Caco-2 (cell line): ENCODE measurements around the gene ZEB2. TPM values are rescaled to one million over a fixed set of nuclear protein-coding genes. Genes with fewer than 3 reads are reported as not detected.

Experiments used
- BruUV-seq: library from RNA; stranded (reverse); fragments of 400-500 nt; replicated peaks from 2 replicates; lab custom pipeline; 2021; lab: Mats Ljungman, UMichigan
- CTCF ChIA-PET: fragments of 300-600 bp; sonication (Branson Sonifier 250); formaldehyde crosslinking; loops from one replicate; lab custom pipeline; 2022; ENCODE audit warnings: antibody characterized with exemption; lab: Charles Lee
- POLR2A ChIA-PET: fragments of 300-600 bp; sonication (Branson Sonifier 250); formaldehyde crosslinking; loops from one replicate; lab custom pipeline; 2022; ENCODE audit warnings: antibody characterized with exemption; lab: Charles Lee
- DNase-seq, 2 experiments: peaks; one replicate each; pipeline versions ENCODE4 v3.0.0 to v3.0.0-alpha.2; 2020 to 2022
- H3K27me3 ChIP-seq: replicated peaks from 2 replicates; pipeline ENCODE4 v1.6.0; 2011; ENCODE audit warnings: low read length; ENCODE audit not compliant: control insufficient read depth, insufficient read depth
- H3K36me3 ChIP-seq: 2 replicates; pipeline ENCODE4 v1.5.1; 2011; ENCODE audit warnings: low read length; ENCODE audit not compliant: control insufficient read depth, insufficient read depth
- H3K4me1 ChIP-seq: fragments of 250-450 bp; sonication (Bioruptor Pico); 2 replicates; pipeline ENCODE4 v1.5.1; 2020; ENCODE audit warnings: mild to moderate bottlenecking
- H3K4me3 ChIP-seq: 2 replicates; pipeline ENCODE4 v1.5.1; 2011; ENCODE audit warnings: low read depth, mild to moderate bottlenecking, control low read depth, low read length
- H3K9me3 ChIP-seq: fragments of 250-450 bp; sonication (Bioruptor Pico); 2 replicates; pipeline ENCODE4 v1.5.1; 2020; ENCODE audit warnings: mild to moderate bottlenecking, moderate library complexity
- H3K27ac Mint-ChIP-seq: one replicate; pipeline ENCODE4 v1.8.0; 2022; ENCODE audit warnings: mixed read lengths; ENCODE audit not compliant: unreplicated experiment
- H3K27me3 Mint-ChIP-seq: one replicate; pipeline ENCODE4 v1.8.0; 2022; ENCODE audit warnings: mixed read lengths; ENCODE audit not compliant: insufficient read depth, unreplicated experiment
- H3K36me3 Mint-ChIP-seq: one replicate; pipeline ENCODE4 v1.8.0; 2022; ENCODE audit warnings: mild to moderate bottlenecking, mixed read lengths; ENCODE audit not compliant: insufficient read depth, unreplicated experiment
- H3K4me1 Mint-ChIP-seq: one replicate; pipeline ENCODE4 v1.8.0; 2022; ENCODE audit warnings: low read depth, mixed read lengths; ENCODE audit not compliant: unreplicated experiment
- H3K4me3 Mint-ChIP-seq: one replicate; pipeline ENCODE4 v1.8.0; 2022; ENCODE audit warnings: mild to moderate bottlenecking, moderate library complexity, mixed read lengths; ENCODE audit not compliant: unreplicated experiment
- H3K9me3 Mint-ChIP-seq: one replicate; pipeline ENCODE4 v1.8.0; 2022; ENCODE audit warnings: mixed read lengths; ENCODE audit not compliant: unreplicated experiment
- CTCF ChIP-seq, 2 experiments: fragments of 200-600 bp in 1 of 2; IDR thresholded peaks; 1 replicate in 1 of 2; 2 replicates in 1 of 2; pipeline versions ENCODE4 v1.5.1 to v1.8.0; 2011 to 2022; ENCODE audit warnings: antibody characterized with exemption in 1 of 2, control low read depth in 1 of 2, inconsistent platforms in 1 of 2, low read depth in 1 of 2, low read length in 1 of 2, mild to moderate bottlenecking in 1 of 2, moderate library complexity in 1 of 2; ENCODE audit not compliant: insufficient read depth in 1 of 2, severe bottlenecking in 1 of 2, unreplicated experiment in 1 of 2
- intact Hi-C: fragments of 100-400 bp; cut with micrococcal nuclease; formaldehyde crosslinking; loops from one replicate; pipeline ENCODE4 v1.10.0; 2022; ENCODE audit not compliant: unreplicated experiment
- total RNA-seq: library from RNA; stranded (reverse); gene quantifications from 2 replicates; pipeline ENCODE4 v1.2.3, GENCODE V29; 2022

The ZEB2 gene
- total RNA-seq, 1 experiment from 2014 or later: not detected

- H3K36me3 ChIP-seq: no peaks in the 10 kb centered on the region
- DNase-seq: no peak
- no peak overlapping the region for H3K4me3 ChIP-seq
- Mint-ChIP-seq H3K27me3 (peaks cover 12% of the 10 kb centered on the region), H3K36me3 (no peaks in the 10 kb centered on the region), H3K27ac (no peak overlapping the region), H3K4me1 (no peaks in the 10 kb centered on the region), H3K9me3 (no peaks in the 10 kb centered on the region), H3K4me3 (no peak overlapping the region)
- no peak for TF ChIP-seq CTCF (IDR thresholded peaks at IDR 0.05; ENCODE audit: insufficient read depth in 1 of 2, low read depth in 1 of 2, low read length in 1 of 2, severe bottlenecking in 1 of 2, unreplicated experiment in 1 of 2)
- peaks cover 1% of the 10 kb centered on the region for H3K27me3 ChIP-seq
- H3K9me3 ChIP-seq: no peaks in the 10 kb centered on the region
- CTCF ChIA-PET: no interaction called here
- POLR2A ChIA-PET: no interaction called here
- no TSS peak for BruUV-seq
- no peaks in the 10 kb centered on the region for H3K4me1 ChIP-seq
- intact Hi-C loops: no loop called here
Measured at GRCh38 chr2:144489315-144489916, 30.5 kb downstream of the ZEB2 start.

- peaks cover 23% of the 10 kb centered on the region for H3K27me3 Mint-ChIP-seq
Measured at GRCh38 chr2:144484201-144484948, 35.5 kb downstream of the ZEB2 start.

GRCh38 chr2:144481666-144482065 lies 38.3 kb downstream of the ZEB2 start:
- no TSS peak for BruUV-seq
- CTCF ChIA-PET: no interaction called here
- POLR2A ChIA-PET: no interaction called here
- intact Hi-C loops: no loop called here
- Mint-ChIP-seq H3K27me3 (peaks cover 21% of the 10 kb centered on the region), H3K36me3 (no peaks in the 10 kb centered on the region), H3K4me1 (no peaks in the 10 kb centered on the region), H3K27ac (no peak overlapping the region), H3K4me3 (no peak overlapping the region), H3K9me3 (no peaks in the 10 kb centered on the region)
- DNase-seq: no peak
- H3K36me3 ChIP-seq: no peaks in the 10 kb centered on the region
- no peaks in the 10 kb centered on the region for H3K4me1 ChIP-seq
- no peaks in the 10 kb centered on the region for H3K9me3 ChIP-seq
- H3K4me3 ChIP-seq: no peak overlapping the region
- peaks cover 2% of the 10 kb centered on the region for H3K27me3 ChIP-seq
- TF ChIP-seq CTCF (IDR thresholded peaks at IDR 0.05; ENCODE audit: insufficient read depth in 1 of 2, low read depth in 1 of 2, low read length in 1 of 2, severe bottlenecking in 1 of 2, unreplicated experiment in 1 of 2): no peak

More at GRCh38 chr2:144484201-144484948, 35.5 kb downstream of the ZEB2 start:
- no peaks in the 10 kb centered on the region for H3K36me3 ChIP-seq
- intact Hi-C loops: no loop called here
- no peak overlapping the region for H3K4me3 ChIP-seq
- peaks cover 2% of the 10 kb centered on the region for H3K27me3 ChIP-seq
- no peaks in the 10 kb centered on the region for H3K4me1 Mint-ChIP-seq
- no peaks in the 10 kb centered on the region for H3K9me3 Mint-ChIP-seq
- H3K36me3 Mint-ChIP-seq: no peaks in the 10 kb centered on the region
- POLR2A ChIA-PET: no interaction called here
- no peak for TF ChIP-seq CTCF (IDR thresholded peaks at IDR 0.05; ENCODE audit: insufficient read depth in 1 of 2, low read depth in 1 of 2, low read length in 1 of 2, severe bottlenecking in 1 of 2, unreplicated experiment in 1 of 2)
- H3K27ac Mint-ChIP-seq: no peak overlapping the region
- H3K9me3 ChIP-seq: no peaks in the 10 kb centered on the region
- no TSS peak for BruUV-seq
- CTCF ChIA-PET: no interaction called here
- no peaks in the 10 kb centered on the region for H3K4me1 ChIP-seq
- no peak overlapping the region for H3K4me3 Mint-ChIP-seq
- no peak for DNase-seq
